ENCODE measurements around the gene CDK14.

CDK14 gene

DNA sequence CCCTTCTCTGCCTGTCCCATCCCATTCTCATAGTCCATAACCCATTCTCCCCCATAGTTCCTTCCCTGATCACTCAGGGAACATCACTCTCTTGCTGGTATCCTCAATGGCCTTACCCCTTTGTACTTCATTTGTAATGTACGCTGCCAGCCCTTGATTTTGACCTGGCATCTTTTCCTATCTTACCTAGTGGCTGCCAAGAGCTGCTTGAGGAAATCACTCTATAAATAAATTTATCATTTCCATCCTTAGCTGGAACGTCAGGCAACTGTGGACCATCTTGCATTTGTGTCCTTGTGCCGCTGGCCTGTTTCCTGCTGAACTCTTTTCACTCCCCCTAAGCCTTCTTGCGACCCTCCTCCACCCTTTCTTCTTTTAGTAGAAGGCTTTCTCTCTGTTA is 14.0 kb downstream of the CDK14 start:
- no peak for DNase-seq (ENCODE audit: extremely low spot score)
- ChIA-PET POLR2A (interaction anchor here (2.4 kb wide), 1 partner anchor 13 kb away, joined by 7 read pairs; the partner anchor contains the start of gene CDK14), CTCF (interaction anchor here (1.1 to 3.5 kb wide), 6 partner anchors 8 to 155 kb away, joined by 3 to 16 read pairs (median 8); partner anchors contain the start of gene CDK14)
- no peak for TF ChIP-seq CTCF (IDR thresholded peaks at IDR 0.05; ENCODE audit: control extremely low read depth, extremely low read depth, low read depth, missing control alignments)

DNA sequence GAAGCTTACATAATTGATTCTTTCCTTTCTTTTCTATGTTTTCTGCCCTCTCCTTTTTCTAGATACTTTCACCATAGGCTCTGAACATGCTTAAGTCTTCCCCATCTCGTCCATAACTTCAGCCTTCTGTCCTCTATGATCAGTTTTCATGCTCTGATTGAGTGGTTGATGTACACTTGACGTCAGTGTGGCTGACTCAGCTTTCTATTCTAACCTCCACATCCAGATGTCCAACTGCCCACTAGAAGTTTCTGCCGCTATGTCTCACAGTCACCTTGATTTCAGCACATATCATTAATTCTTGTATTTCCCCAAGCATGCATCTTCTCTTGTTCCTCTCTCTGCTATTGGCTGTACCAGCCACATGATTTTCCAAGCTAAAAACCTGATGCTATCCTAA is 15.0 kb downstream of the CDK14 start:
- TF ChIP-seq CTCF (IDR thresholded peaks at IDR 0.05; ENCODE audit: control extremely low read depth, extremely low read depth, low read depth, missing control alignments), result no peak
- DNase-seq (ENCODE audit: extremely low spot score), result peak; percentile 17
- POLR2A ChIA-PET, result interaction anchor here (2.4 kb wide), 1 partner anchor 14 kb away, joined by 7 read pairs; the partner anchor contains the start of gene CDK14
- CTCF ChIA-PET, result interaction anchor here (1.1 to 3.5 kb wide), 5 partner anchors 9 to 18 kb away, joined by 3 to 16 read pairs (median 9); partner anchors contain the start of gene CDK14

- DNase-seq (ENCODE audit: extremely low spot score), result peak; percentile 41
- ChIA-PET CTCF (interaction anchor here (1.0 to 3.5 kb wide), 5 partner anchors 9 to 158 kb away, joined by 3 to 12 read pairs (median 4); no protein-coding TSS in a partner anchor), POLR2A (no interaction called here)
- no peak for TF ChIP-seq CTCF (IDR thresholded peaks at IDR 0.05; ENCODE audit: control extremely low read depth, extremely low read depth, low read depth, missing control alignments)
These were observed 17.0 kb downstream of the CDK14 start for GRCh38 chr7:90613088-90613498.

DNA sequence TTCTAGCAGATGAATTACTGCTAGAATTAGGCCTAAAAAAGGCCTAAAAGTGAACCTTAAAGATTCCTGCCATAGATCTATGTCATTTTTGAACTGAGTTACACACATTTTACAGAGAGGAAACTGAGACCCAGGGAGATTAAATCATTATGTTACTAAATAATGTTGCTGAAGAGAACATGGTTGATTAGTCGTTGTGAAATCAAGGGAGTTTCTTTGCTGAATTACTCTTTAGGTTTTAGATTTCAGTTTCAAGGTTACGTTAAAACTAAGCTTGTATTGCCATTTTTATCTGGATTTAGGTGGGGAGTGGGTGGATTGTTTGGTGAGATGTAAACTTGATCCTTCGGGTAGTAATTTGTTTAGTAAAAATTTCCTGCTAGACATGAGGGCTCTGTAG is 21.3 kb downstream of the CDK14 start:
- POLR2A ChIA-PET, result no interaction called here
- DNase-seq (ENCODE audit: extremely low spot score), result no peak
- CTCF ChIA-PET, result interaction anchor here (0.7 to 1.0 kb wide), 2 partner anchors 11 to 12 kb away, joined by 3 to 4 read pairs; no protein-coding TSS in a partner anchor
- no peak for TF ChIP-seq CTCF (IDR thresholded peaks at IDR 0.05; ENCODE audit: control extremely low read depth, extremely low read depth, low read depth, missing control alignments)

DNA sequence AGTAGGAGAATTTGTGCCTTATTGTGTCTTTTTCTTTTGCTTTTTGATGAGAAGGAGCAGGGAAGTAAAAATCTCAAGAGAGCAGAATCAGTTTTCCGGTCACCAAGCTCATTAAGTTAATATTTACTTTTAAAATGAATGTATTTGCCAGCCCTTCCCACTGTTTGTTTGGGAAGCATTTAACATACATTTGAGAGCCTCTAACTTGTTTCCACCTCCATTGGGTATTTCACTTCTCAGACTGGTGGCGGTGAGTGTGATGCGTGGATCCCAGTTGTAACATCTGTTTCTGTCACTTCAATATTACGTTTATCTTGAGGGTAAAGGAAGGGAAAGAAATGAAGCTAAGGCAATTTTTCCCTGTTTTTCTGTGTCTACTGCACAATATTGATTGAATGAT is 22.8 kb downstream of the CDK14 start:
- no peak for DNase-seq (ENCODE audit: extremely low spot score)
- no peak for TF ChIP-seq CTCF (IDR thresholded peaks at IDR 0.05; ENCODE audit: control extremely low read depth, extremely low read depth, low read depth, missing control alignments)
- ChIA-PET POLR2A (no interaction called here), CTCF (interaction anchor here (0.8 to 2.0 kb wide), 5 partner anchors 8 to 73 kb away, joined by 3 to 9 read pairs (median 3); no protein-coding TSS in a partner anchor)

DNA sequence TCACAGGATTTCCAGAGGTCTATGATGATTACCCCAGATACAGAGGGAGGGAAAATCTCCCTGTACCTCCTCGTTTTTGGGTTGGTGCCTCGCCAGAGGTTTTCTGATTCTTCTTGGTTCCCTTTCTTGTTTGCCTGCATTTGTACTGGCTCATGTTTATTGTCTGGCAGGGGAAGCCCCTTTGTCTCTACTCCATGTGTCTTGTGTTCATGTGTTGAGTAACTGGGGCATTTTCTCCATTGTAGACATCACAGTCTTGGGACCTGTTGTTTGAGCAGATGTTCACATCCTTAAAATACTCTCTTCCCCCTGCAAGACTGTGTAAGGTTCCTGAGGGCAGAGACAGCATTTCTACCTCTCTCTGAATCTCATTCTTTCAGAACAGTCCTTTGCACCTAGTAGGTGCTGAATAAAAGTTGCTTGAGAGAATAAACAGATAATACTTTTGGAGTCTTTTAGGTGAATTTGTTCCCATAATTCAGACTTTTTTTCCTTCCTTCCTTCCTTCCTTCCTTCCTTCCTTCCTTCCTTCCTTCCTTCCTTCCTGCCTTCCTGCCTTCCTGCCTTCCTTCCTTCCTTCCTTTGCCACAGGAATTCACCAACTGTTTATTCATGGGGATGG is 25.1 kb downstream of the CDK14 start:
- DNase-seq (ENCODE audit: extremely low spot score), result peak; percentile 23
- POLR2A ChIA-PET, result no interaction called here
- CTCF ChIA-PET, result interaction anchor here (2.1 kb wide), 1 partner anchor 10 kb away, joined by 5 read pairs; no protein-coding TSS in a partner anchor
- no peak for TF ChIP-seq CTCF (IDR thresholded peaks at IDR 0.05; ENCODE audit: control extremely low read depth, extremely low read depth, low read depth, missing control alignments)

Data from GM10248 (cell line).